Ishikawa (cell line): ENCODE data around the gene DELE1.

ENCODE experiments used
- CEBPB ChIP-seq: IDR thresholded peaks from 2 replicates; pipeline ENCODE4 v1.6.1; 2012
- TCF12 ChIP-seq: IDR thresholded peaks from 2 replicates; pipeline ENCODE4 v1.6.1; 2012; ENCODE audit warnings: low read depth
- ZBTB7A ChIP-seq: IDR thresholded peaks from 2 replicates; pipeline ENCODE4 v1.6.1; 2012; ENCODE audit warnings: low read depth
- TF ChIP-seq, protein P1 (sequence below): IDR thresholded peaks from 2 replicates; pipeline ENCODE4 v1.6.1; 2012; ENCODE audit warnings: low read depth, mild to moderate bottlenecking

GRCh38 chr5:141902015-141902814 is 21.5 kb upstream of the DELE1 start:
- TF ChIP-seq ZBTB7A: no peak
- no peak for TF ChIP-seq TCF12
- no peak for TF ChIP-seq CEBPB
- TF ChIP-seq, protein P1, sequence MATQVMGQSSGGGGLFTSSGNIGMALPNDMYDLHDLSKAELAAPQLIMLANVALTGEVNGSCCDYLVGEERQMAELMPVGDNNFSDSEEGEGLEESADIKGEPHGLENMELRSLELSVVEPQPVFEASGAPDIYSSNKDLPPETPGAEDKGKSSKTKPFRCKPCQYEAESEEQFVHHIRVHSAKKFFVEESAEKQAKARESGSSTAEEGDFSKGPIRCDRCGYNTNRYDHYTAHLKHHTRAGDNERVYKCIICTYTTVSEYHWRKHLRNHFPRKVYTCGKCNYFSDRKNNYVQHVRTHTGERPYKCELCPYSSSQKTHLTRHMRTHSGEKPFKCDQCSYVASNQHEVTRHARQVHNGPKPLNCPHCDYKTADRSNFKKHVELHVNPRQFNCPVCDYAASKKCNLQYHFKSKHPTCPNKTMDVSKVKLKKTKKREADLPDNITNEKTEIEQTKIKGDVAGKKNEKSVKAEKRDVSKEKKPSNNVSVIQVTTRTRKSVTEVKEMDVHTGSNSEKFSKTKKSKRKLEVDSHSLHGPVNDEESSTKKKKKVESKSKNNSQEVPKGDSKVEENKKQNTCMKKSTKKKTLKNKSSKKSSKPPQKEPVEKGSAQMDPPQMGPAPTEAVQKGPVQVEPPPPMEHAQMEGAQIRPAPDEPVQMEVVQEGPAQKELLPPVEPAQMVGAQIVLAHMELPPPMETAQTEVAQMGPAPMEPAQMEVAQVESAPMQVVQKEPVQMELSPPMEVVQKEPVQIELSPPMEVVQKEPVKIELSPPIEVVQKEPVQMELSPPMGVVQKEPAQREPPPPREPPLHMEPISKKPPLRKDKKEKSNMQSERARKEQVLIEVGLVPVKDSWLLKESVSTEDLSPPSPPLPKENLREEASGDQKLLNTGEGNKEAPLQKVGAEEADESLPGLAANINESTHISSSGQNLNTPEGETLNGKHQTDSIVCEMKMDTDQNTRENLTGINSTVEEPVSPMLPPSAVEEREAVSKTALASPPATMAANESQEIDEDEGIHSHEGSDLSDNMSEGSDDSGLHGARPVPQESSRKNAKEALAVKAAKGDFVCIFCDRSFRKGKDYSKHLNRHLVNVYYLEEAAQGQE: no peak
